ENCODE measurements around the gene TECTA.
"Not testable (repeated sequence)": the region's sequence is repeated elsewhere in the genome, so short reads cannot be mapped to it uniquely, and the experiment has no call there.

The TECTA gene

GRCh38 chr11:121231576-121232278 lies 130.7 kb downstream of the TECTA start:
- no peak for DNase-seq

- DNase-seq: no peak
These were observed 134.0 kb downstream of the TECTA start for GRCh38 chr11:121235057-121235456.

- no peak for DNase-seq
These were observed 135.3 kb downstream of the TECTA start for GRCh38 chr11:121236115-121237001.

GRCh38 chr11:121237247-121237646 lies 136.2 kb downstream of the TECTA start:
- DNase-seq: not testable (repeated sequence)

- no peak for DNase-seq
These were observed 136.9 kb downstream of the TECTA start for GRCh38 chr11:121237686-121238658.

- no peak for DNase-seq
These were observed 137.9 kb downstream of the TECTA start for GRCh38 chr11:121238956-121239355.

- DNase-seq: not testable (repeated sequence)
These were observed 139.0 kb downstream of the TECTA start for GRCh38 chr11:121240001-121240400.

GRCh38 chr11:121240650-121241303 lies 139.7 kb downstream of the TECTA start:
- DNase-seq: no peak
